ENCODE data around the gene FAAP100.

FAAP100 gene

DNA sequence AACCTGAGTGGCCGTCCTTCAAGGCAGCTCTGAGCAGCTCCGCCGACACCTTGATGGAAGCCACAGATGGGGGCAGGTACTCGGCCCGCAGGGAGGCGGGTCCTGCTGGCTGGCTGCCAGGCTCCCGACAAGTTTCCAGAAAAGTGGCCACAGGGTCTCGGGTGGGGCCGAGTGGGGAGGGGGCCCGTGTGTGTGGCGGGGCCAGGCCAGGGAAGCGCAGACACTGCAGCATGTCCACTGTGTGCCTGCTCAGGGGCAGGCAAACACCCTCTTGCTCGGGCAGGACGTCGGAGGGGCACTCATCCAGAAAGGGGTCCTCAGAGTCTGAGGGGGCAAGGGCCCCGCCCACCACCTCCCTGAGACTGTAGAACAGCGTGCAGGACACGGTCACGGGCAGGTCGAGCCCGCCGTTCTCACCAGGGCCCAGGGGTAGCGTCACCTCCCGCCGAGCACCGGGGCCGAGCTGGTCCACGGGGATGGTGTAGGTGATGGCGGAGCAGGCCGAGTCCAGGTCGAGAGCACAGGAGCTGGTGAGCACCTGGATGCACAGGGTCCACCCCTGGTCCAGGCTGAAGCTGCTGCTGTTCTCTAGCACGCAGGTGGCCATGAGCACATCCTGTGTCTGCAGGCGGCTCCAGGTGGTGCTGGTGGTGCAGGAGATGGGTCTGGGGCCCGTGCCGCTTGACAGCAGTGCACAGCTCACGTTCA, 5.1 kb downstream of the FAAP100 start:
- peaks cover 21% of the 10 kb centered on the region for H3K36me3 ChIP-seq (ENCODE audit: control insufficient read depth, insufficient read depth, low read length)
- H3K4me1 ChIP-seq (ENCODE audit: control insufficient read depth, insufficient read depth, low read length), result peaks cover 5% of the 10 kb centered on the region
- H3K9ac ChIP-seq (ENCODE audit: low read length), result no peak overlapping the region
- no peaks in the 10 kb centered on the region for H3K27me3 ChIP-seq (ENCODE audit: control insufficient read depth, insufficient read depth, low read length)
- no peak overlapping the region for H3K27ac ChIP-seq (ENCODE audit: low read depth, low read length)
- H3K4me3 ChIP-seq (ENCODE audit: low read length), result no peak overlapping the region

DNA sequence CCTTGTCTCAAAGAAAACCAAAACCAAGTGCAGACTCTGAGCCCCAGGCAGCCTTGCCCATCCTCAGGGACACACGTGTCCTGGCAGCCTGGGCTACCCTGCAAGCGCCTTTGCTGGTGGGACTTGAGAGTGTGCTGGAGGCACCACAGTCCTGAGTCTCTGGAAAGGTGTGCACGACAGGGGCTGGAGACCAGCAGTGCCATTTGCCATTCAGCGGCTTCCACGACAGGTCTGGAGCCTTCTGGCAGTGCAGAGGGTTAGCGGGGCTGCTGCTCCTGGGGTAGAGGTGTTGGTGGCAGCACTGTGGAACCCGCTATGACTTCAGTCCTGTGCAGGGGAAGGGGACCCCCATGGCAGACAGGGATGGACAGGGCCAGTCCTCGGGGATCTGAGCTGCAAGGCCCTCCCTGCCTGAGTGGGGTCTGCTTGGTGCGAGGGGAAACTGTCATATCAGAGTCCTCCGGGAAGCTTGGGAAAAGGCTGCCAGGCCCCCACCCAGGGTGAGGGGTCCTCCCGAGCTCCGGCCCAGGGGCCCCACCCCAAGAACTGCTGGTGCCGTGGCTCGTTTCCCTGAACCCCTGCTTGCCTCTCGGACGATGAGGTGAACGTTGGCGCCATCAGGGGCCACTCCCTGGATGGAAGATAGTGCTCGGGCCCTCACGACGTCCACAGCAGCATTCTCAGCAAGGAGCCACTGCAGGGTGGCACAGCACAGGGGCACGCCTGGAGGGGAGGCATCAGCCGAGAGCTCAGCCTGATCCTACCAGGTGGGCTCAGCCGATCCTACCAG, 6.8 kb downstream of the FAAP100 start:
- H3K27me3 ChIP-seq (ENCODE audit: control insufficient read depth, insufficient read depth, low read length), result no peaks in the 10 kb centered on the region
- no peak overlapping the region for H3K27ac ChIP-seq (ENCODE audit: low read depth, low read length)
- no peak overlapping the region for H3K4me3 ChIP-seq (ENCODE audit: low read length)
- no peak overlapping the region for H3K9ac ChIP-seq (ENCODE audit: low read length)
- peaks cover 21% of the 10 kb centered on the region for H3K36me3 ChIP-seq (ENCODE audit: control insufficient read depth, insufficient read depth, low read length)
- H3K4me1 ChIP-seq (ENCODE audit: control insufficient read depth, insufficient read depth, low read length), result no peaks in the 10 kb centered on the region

DNA sequence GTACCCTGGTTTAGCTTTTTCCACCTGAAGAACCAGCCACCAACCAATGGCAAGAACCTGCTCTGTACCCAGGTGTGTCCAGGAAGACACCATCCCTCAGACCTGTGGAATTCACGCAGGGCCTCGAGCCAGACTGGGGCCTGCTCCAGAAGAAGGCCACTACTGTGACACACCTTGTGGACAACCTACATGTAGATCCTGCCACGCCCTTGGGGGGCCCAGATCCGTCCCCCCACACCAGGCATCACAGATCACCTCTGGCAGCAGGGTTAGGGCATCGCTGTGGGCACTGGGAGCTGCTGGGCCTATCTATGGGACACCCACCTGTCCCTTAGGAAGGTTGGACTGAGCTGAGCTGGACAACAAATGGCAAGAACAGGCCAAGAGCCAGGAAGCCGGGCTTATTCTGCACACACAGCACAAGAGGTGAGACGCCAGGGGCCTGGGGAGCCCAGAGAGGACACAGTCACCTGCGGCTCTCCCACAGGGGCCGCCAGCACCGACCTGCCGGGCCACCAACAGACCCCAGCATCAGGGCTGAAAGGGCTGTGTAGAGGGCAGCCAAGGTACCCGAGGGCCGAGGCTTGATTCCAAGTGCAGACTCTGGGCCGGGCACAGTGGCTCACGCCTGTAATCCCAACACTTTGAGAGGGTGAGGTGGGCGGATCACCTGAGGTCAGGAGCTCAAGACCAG, 7.7 kb downstream of the FAAP100 start:
- no peaks in the 10 kb centered on the region for H3K27me3 ChIP-seq (ENCODE audit: control insufficient read depth, insufficient read depth, low read length)
- H3K9ac ChIP-seq (ENCODE audit: low read length), result no peak overlapping the region
- H3K4me1 ChIP-seq (ENCODE audit: control insufficient read depth, insufficient read depth, low read length), result no peaks in the 10 kb centered on the region
- H3K36me3 ChIP-seq (ENCODE audit: control insufficient read depth, insufficient read depth, low read length), result peaks cover 24% of the 10 kb centered on the region
- H3K27ac ChIP-seq (ENCODE audit: low read depth, low read length), result no peak overlapping the region
- no peak overlapping the region for H3K4me3 ChIP-seq (ENCODE audit: low read length)

DNA sequence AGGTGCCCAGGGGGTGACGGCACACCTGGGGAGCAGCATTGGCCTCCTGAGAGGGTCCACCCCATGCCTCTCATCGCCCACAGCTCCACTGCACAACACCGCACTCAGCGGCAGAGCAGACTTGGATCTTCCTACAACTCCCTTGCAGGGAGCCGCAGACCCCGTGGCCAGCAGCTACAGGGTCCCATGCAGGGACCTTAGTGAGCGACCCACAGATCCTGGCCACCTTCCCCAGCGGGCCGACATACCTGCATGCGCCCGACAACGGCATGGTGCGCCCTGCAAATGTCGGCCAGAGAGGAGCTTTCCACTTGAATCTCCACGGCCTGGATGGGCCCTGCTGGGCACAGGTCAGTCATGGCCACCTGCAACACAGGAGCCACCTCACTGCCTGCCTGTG, 8.4 kb downstream of the FAAP100 start:
- Histone ChIP-seq H3K9ac (ENCODE audit: low read length) (no peak overlapping the region), H3K4me1 (ENCODE audit: control insufficient read depth, insufficient read depth, low read length) (no peaks in the 10 kb centered on the region), H3K36me3 (ENCODE audit: control insufficient read depth, insufficient read depth, low read length) (peaks cover 24% of the 10 kb centered on the region), H3K27ac (ENCODE audit: low read depth, low read length) (no peak overlapping the region), H3K4me3 (ENCODE audit: low read length) (no peak overlapping the region), H3K27me3 (ENCODE audit: control insufficient read depth, insufficient read depth, low read length) (no peaks in the 10 kb centered on the region)

DNA sequence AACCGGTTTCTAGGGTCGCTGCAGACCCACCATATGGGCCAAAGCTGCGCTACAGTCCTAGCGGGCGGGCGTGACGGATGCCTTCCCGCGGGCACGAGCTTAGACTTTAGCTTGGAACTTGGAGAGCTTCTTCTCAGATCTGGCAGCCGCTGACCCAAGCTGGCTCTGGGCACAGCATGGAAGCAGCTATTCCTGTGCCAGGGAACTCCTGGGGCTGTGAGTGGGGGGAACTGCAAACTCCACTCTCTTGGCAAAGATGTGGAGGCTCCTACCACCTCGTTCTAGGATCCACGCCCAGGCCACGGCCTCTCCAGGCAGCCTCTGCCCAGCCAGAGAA, 8.8 kb downstream of the FAAP100 start:
- H3K4me1 ChIP-seq (ENCODE audit: control insufficient read depth, insufficient read depth, low read length), result no peaks in the 10 kb centered on the region
- H3K27me3 ChIP-seq (ENCODE audit: control insufficient read depth, insufficient read depth, low read length), result no peaks in the 10 kb centered on the region
- peaks cover 24% of the 10 kb centered on the region for H3K36me3 ChIP-seq (ENCODE audit: control insufficient read depth, insufficient read depth, low read length)
- no peak overlapping the region for H3K27ac ChIP-seq (ENCODE audit: low read depth, low read length)
- no peak overlapping the region for H3K9ac ChIP-seq (ENCODE audit: low read length)
- H3K4me3 ChIP-seq (ENCODE audit: low read length), result no peak overlapping the region

DNA sequence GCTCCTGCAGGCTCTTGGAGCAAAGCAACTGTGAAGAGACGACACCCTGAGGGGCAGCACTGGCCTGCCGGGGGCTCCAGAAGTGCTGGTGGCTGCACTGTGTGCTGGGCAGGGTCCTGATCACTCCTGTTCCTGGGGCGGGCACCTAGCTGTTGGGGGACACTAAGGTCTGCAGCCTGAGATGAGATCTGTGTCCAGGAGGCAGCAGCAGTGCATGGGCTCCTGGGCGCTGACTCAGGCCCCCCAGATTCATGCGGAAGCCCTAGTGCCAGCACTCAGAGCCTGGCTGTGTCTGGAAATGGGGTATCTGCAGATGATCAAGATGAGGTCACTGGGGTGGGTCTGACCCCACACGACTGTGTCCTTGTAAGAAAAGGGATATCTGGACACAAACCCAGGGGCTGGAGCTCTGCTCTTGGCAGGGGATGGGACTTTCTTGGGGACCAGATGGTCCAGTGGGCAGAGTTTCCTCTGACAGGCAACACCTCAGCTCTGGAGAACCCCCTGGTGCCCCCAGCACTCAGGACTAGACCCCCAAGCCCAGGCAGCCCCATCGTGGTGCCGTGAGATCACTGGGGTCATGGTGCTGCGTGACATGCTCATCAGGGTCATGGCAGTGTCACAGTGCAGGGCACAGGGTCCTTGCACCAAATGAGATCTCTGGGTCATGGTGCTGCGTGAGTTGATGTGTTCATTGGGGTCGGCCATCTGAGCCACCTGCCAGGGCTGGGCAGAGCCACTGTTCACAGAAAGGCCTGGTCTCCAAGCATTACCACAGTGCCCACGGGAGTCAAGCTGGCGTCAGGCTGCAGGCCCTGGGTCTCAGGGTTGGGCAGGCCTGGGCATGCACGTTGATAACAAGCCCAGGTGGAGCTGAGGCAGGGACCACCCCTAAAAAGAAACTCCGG, 9.5 kb downstream of the FAAP100 start:
- H3K27ac ChIP-seq (ENCODE audit: low read depth, low read length), result no peak overlapping the region
- no peaks in the 10 kb centered on the region for H3K27me3 ChIP-seq (ENCODE audit: control insufficient read depth, insufficient read depth, low read length)
- H3K9ac ChIP-seq (ENCODE audit: low read length), result no peak overlapping the region
- peaks cover 21% of the 10 kb centered on the region for H3K36me3 ChIP-seq (ENCODE audit: control insufficient read depth, insufficient read depth, low read length)
- H3K4me3 ChIP-seq (ENCODE audit: low read length), result no peak overlapping the region
- H3K4me1 ChIP-seq (ENCODE audit: control insufficient read depth, insufficient read depth, low read length), result no peaks in the 10 kb centered on the region

DNA sequence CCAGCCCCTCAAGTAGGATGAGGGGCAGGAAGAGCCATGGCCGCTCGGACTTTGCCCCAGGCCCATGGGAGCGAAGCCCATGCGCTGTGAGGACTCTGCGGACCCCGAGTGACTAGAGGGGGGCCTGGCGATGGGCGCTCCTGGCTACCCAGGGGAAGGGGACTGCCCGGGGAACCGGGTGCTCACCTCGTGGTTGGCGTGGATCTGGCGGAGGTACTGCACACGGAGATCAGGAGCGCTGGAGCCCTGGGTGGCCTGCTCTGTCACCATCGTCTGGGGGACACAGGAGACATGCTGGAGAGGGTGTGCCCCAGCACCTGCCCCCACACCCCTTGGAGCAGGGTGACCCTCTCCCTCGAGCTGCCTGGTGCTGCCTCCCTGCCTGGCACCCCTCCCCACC, 11.0 kb downstream of the FAAP100 start:
- Histone ChIP-seq H3K4me1 (ENCODE audit: control insufficient read depth, insufficient read depth, low read length) (no peaks in the 10 kb centered on the region), H3K27me3 (ENCODE audit: control insufficient read depth, insufficient read depth, low read length) (peaks cover 7% of the 10 kb centered on the region), H3K4me3 (ENCODE audit: low read length) (no peak overlapping the region), H3K36me3 (ENCODE audit: control insufficient read depth, insufficient read depth, low read length) (peaks cover 15% of the 10 kb centered on the region), H3K27ac (ENCODE audit: low read depth, low read length) (no peak overlapping the region), H3K9ac (ENCODE audit: low read length) (no peak overlapping the region)

DNA sequence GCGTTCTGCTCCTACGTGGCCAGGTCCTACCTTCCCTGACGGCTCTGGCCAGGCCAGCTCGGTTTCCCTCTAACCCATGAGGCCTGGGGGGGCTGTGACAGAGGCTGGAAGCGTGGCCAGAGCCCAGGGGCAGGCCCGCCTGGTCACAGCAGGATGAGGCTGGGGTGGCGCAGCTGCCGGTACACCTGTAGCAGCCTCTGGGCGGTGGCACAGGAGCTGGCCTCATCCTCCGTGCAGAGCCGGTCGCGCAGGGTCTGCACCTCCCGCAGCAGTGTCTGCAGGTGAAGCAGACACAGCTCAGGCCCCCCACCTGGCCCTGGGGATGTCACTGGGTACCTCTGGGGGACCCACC, 11.5 kb downstream of the FAAP100 start:
- Histone ChIP-seq H3K9ac (ENCODE audit: low read length) (no peak overlapping the region), H3K36me3 (ENCODE audit: control insufficient read depth, insufficient read depth, low read length) (peaks cover 15% of the 10 kb centered on the region), H3K4me1 (ENCODE audit: control insufficient read depth, insufficient read depth, low read length) (no peaks in the 10 kb centered on the region), H3K4me3 (ENCODE audit: low read length) (no peak overlapping the region), H3K27ac (ENCODE audit: low read depth, low read length) (no peak overlapping the region), H3K27me3 (ENCODE audit: control insufficient read depth, insufficient read depth, low read length) (peaks cover 11% of the 10 kb centered on the region)

DNA sequence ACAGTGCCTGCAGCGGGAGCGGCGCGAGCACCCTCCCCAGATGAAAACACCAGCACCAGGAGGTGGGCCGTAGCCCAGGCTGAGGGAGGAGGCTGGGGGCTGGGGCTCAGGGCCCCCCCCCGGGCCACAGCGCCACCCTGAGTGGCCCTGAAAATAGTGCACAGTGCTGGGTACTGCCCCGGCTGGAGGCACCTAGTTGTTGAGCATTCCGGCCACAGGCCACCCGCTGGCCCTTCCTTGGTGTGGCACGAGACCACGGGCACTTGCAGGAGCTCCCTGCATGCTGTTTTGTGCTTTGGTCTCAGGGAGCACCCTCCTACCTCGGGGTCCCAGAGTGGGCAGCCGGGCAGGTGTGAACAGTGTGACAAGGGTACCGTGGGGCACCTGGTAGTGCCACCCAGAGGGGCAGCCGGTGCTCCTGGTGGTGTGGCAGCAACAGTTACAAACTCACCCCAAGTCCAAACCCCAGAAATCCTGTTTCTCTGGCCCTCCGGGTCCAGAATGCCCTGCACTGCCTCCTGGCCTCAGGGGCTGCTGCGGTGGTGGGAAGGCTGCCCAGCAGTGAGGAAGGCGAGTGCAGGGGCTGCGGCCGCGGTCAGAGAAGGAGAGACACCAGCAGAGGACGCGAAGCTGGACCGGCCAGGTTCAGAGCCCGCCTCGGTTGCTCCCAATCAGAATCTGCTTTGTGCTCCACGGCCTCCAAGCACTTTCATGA, 12.0 kb downstream of the FAAP100 start:
- Histone ChIP-seq H3K4me3 (ENCODE audit: low read length) (no peak overlapping the region), H3K4me1 (ENCODE audit: control insufficient read depth, insufficient read depth, low read length) (no peaks in the 10 kb centered on the region), H3K9ac (ENCODE audit: low read length) (no peak overlapping the region), H3K27ac (ENCODE audit: low read depth, low read length) (no peak overlapping the region), H3K36me3 (ENCODE audit: control insufficient read depth, insufficient read depth, low read length) (peaks cover 12% of the 10 kb centered on the region), H3K27me3 (ENCODE audit: control insufficient read depth, insufficient read depth, low read length) (peaks cover 14% of the 10 kb centered on the region)

DNA sequence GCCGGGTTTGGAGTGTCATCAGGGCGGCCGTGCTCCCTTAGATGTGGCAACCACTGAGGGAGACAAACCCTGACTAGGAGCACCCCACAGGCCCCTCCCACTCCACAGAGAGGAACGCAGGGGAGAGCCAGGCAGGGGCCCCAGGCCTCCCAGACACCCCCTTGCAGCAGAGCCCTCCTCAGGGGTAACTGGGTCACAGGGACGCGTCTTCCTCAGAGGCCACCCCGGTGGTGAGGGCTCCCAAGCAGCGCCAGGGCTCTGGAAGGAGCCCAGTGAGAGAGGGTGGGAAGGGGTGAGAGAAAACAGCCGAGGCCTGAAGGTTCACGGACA, 12.6 kb downstream of the FAAP100 start:
- Histone ChIP-seq H3K27ac (ENCODE audit: low read depth, low read length) (no peak overlapping the region), H3K4me1 (ENCODE audit: control insufficient read depth, insufficient read depth, low read length) (no peaks in the 10 kb centered on the region), H3K9ac (ENCODE audit: low read length) (no peak overlapping the region), H3K4me3 (ENCODE audit: low read length) (no peak overlapping the region), H3K36me3 (ENCODE audit: control insufficient read depth, insufficient read depth, low read length) (peaks cover 8% of the 10 kb centered on the region), H3K27me3 (ENCODE audit: control insufficient read depth, insufficient read depth, low read length) (peaks cover 17% of the 10 kb centered on the region)

DNA sequence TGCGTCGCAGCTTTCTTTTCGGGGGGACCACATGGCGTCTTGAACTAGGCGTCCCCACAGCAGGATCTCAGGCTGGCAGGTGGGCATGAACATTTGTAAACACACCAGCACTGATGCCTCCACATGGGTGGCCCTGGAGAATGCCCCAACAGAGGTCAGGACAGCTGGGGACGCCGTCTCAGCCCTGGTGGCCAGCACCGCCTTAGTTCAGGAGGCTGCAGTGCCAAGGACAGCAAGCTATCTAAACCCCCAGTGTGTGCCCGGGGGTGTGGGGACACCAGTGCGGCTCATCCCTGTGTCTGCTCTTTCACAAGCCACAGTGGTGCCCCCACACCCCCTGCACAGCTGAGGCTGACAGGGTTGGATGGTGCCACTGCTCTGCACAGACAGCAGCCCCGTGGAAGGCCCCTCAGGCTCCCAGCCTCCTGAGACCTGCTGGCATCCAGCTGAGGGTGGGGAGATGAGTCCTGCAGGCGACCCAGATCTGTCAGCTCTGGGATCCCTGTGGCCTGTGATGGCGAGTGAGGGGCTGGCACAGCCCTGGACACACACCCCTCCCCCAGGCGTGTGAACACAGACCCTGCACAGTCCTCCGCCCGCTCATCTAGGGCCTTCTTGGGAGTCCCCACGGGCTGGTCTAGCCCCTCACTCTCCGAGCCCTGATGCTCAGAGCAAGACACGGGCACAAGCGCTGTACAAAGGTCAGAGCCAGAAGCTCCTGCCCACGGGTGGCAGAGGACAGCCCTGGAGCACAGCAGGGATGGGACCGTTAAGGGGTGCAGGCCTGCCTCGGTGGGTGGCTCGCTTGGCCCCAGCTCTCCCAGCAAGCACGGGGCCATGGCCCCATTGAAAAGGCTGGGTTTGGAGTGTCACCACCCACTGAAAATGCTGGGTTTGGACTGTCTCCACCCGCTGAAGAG, 13.2 kb downstream of the FAAP100 start:
- H3K27ac ChIP-seq (ENCODE audit: low read depth, low read length), result no peak overlapping the region
- peaks cover 4% of the 10 kb centered on the region for H3K36me3 ChIP-seq (ENCODE audit: control insufficient read depth, insufficient read depth, low read length)

More for the DNA sequence above, 13.2 kb downstream of the FAAP100 start:
- H3K9ac ChIP-seq (ENCODE audit: low read length), result no peak overlapping the region
- H3K4me1 ChIP-seq (ENCODE audit: control insufficient read depth, insufficient read depth, low read length), result no peaks in the 10 kb centered on the region
- peaks cover 22% of the 10 kb centered on the region for H3K27me3 ChIP-seq (ENCODE audit: control insufficient read depth, insufficient read depth, low read length)
- H3K4me3 ChIP-seq (ENCODE audit: low read length), result no peak overlapping the region

Measured in rectal smooth muscle tissue (tissue), 1 donor.